Naive thymus-derived CD4-positive, alpha-beta T cell (primary cell): ENCODE results near the gene ZNF236. TPM values are rescaled to one million over a fixed set of nuclear protein-coding genes. Genes with fewer than 3 reads are reported as not detected.
"Not testable (repeated sequence)": the region's sequence is repeated elsewhere in the genome, so short reads cannot be mapped to it uniquely, and the experiment has no call there.

ENCODE experiments used
- ATAC-seq: fragments of 150-1000 bp; cut with Tn5 transposase; 2 replicates; pipeline ENCODE4 v1.10.0; 2021; ENCODE audit warnings: mild to moderate bottlenecking, moderate library complexity
- CTCF ChIA-PET: fragments of 350-600 bp; sonication (Branson Sonifier 250); formaldehyde crosslinking; loops from one replicate; lab custom pipeline; 2021; ENCODE audit warnings: antibody characterized with exemption; lab: Charles Lee
- POLR2A ChIA-PET: fragments of 350-600 bp; sonication (Branson Sonifier 250); formaldehyde crosslinking; loops from one replicate; lab custom pipeline; 2021; ENCODE audit warnings: antibody characterized with exemption, inconsistent platforms; lab: Charles Lee
- DNase-seq, 9 donors: peaks; one replicate each; pipeline versions ENCODE4 v3.0.0 to v3.0.0-alpha.2; 2020 to 2022; ENCODE audit warnings: mixed read lengths in 1 of 9
- H3K27ac ChIP-seq: one replicate; pipeline ENCODE4 v1.7.0; 2013; ENCODE audit warnings: mild to moderate bottlenecking, low read depth, low read length, moderate library complexity
- H3K27me3 ChIP-seq, 2 donors: one replicate each; pipeline ENCODE4 v1.7.0; 2013; ENCODE audit warnings: low read length in 2 of 2, mild to moderate bottlenecking in 2 of 2, moderate library complexity in 2 of 2; ENCODE audit not compliant: control insufficient read depth in 2 of 2, insufficient read depth in 2 of 2
- H3K36me3 ChIP-seq, 3 experiments: 1 replicate in 2 of 3; 2 replicates in 1 of 3; pipeline ENCODE4 v1.7.0; 2013; ENCODE audit warnings: low read length in 3 of 3, mild to moderate bottlenecking in 3 of 3, moderate library complexity in 1 of 3; ENCODE audit not compliant: insufficient read depth in 3 of 3, control insufficient read depth in 2 of 3
- H3K4me1 ChIP-seq, 2 donors: one replicate each; pipeline ENCODE4 v1.7.0; 2013; ENCODE audit warnings: low read length in 2 of 2, mild to moderate bottlenecking in 2 of 2, moderate library complexity in 1 of 2; ENCODE audit not compliant: control insufficient read depth in 2 of 2, insufficient read depth in 2 of 2
- H3K4me3 ChIP-seq: 2 replicates; pipeline ENCODE4 v1.7.0; 2013; ENCODE audit warnings: mild to moderate bottlenecking, low read length
- H3K9me3 ChIP-seq, 3 experiments: 1 replicate in 2 of 3; 2 replicates in 1 of 3; pipeline ENCODE4 v1.7.0; 2013; ENCODE audit warnings: low read length in 3 of 3; ENCODE audit not compliant: control insufficient read depth in 2 of 3
- H3K27ac Mint-ChIP-seq, 9 donors: one replicate each; pipeline ENCODE4 v1.8.0; 2020 to 2022; ENCODE audit warnings: mixed read lengths in 9 of 9, mild to moderate bottlenecking in 8 of 9, moderate library complexity in 5 of 9, inconsistent platforms in 2 of 9
- H3K27me3 Mint-ChIP-seq, 5 donors: one replicate each; pipeline ENCODE4 v1.8.0; 2021 to 2022; ENCODE audit warnings: mixed read lengths in 5 of 5, mild to moderate bottlenecking in 1 of 5
- H3K36me3 Mint-ChIP-seq, 5 donors: one replicate each; pipeline ENCODE4 v1.8.0; 2020 to 2022; ENCODE audit warnings: mixed read lengths in 5 of 5, mild to moderate bottlenecking in 3 of 5, inconsistent platforms in 1 of 5
- H3K4me1 Mint-ChIP-seq, 7 donors: one replicate each; pipeline ENCODE4 v1.8.0; 2020 to 2022; ENCODE audit warnings: mixed read lengths in 7 of 7, mild to moderate bottlenecking in 3 of 7, inconsistent platforms in 1 of 7
- H3K4me3 Mint-ChIP-seq, 10 donors: one replicate each; pipeline ENCODE4 v1.8.0; 2020 to 2022; ENCODE audit warnings: mild to moderate bottlenecking in 10 of 10, mixed read lengths in 10 of 10, moderate library complexity in 6 of 10, inconsistent platforms in 2 of 10
- H3K9me3 Mint-ChIP-seq, 11 donors: one replicate each; pipeline ENCODE4 v1.8.0; 2020 to 2022; ENCODE audit warnings: mixed read lengths in 11 of 11, mild to moderate bottlenecking in 4 of 11, inconsistent platforms in 1 of 11, moderate library complexity in 1 of 11
- intact Hi-C, 2 donors: fragments of 100-400 bp; cut with micrococcal nuclease; formaldehyde crosslinking; loops; one replicate each; pipeline ENCODE4 v1.15.1; 2023
- polyA plus RNA-seq, 2 donors: library from polyadenylated mRNA; unstranded; fragments of 300-500 nt; fragmentation: Illumina TruSeq; gene quantifications; one replicate each; pipeline ENCODE4 v1.2.3, GENCODE V29; 2021
- total RNA-seq, 6 experiments: library from RNA in 5 of 6; stranded (reverse) in 5 of 6; gene quantifications; 1 replicate in 5 of 6; 2 replicates in 1 of 6; pipeline ENCODE4 v1.2.3 and lab custom pipeline; 2021 to 2026

Gene ZNF236
- total and polyA plus RNA-seq, 7 experiments from 2014 or later = 5.7 to 34.5 (median 28.6) TPM

DNA sequence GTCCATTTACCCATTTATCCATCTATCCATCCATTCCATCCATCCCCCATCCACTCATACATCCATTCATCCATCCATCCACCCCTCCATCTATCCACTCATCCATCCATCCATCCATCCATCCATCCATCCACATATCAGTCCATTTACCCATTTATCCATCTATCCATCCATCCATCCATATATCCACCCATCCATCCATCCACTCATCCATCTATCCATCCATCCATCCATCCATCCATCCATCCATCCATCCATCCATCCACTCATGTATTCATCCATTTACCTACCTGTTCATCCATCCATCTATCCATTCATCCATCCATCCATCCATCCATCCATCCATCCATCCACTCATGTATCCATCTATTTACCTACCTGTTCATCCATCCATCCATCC, 196.3 kb downstream of the ZNF236 start:
- H3K27ac ChIP-seq, H3K27me3 ChIP-seq, H3K9me3 ChIP-seq, DNase-seq, ATAC-seq, intact Hi-C loops, H3K27me3 Mint-ChIP-seq, CTCF ChIA-PET, H3K4me1 ChIP-seq, POLR2A ChIA-PET, H3K9me3 Mint-ChIP-seq, H3K4me3 ChIP-seq: not testable (repeated sequence)
- H3K36me3 ChIP-seq = peaks cover 0 to 53% (median 0%) of the 10 kb centered on the region in 3 experiments
- Mint-ChIP-seq H3K27ac (peak overlapping the region in 3 of 9 donors; percentile 27 to 65 (median 28)), H3K4me3 (peak overlapping the region in 1 of 10 donors; percentile 5), H3K4me1 (peaks cover 14 to 69% (median 28%) of the 10 kb centered on the region in 7 donors), H3K36me3 (peaks cover 9 to 40% (median 30%) of the 10 kb centered on the region in 5 donors)

- no peaks in the 10 kb centered on the region for H3K27me3 Mint-ChIP-seq
- intact Hi-C loops = no loop called here
- peaks cover 11 to 39% (median 31%) of the 10 kb centered on the region in 5 donors for H3K36me3 Mint-ChIP-seq
- no peaks in the 10 kb centered on the region for H3K4me1 ChIP-seq
- no peak overlapping the region for H3K4me3 ChIP-seq
- POLR2A ChIA-PET = no interaction called here
- peaks cover 15 to 74% (median 32%) of the 10 kb centered on the region in 7 donors for H3K4me1 Mint-ChIP-seq
- no peak overlapping the region for H3K4me3 Mint-ChIP-seq
- CTCF ChIA-PET = no interaction called here
- peaks cover 0 to 53% (median 0%) of the 10 kb centered on the region in 3 experiments for H3K36me3 ChIP-seq
- ATAC-seq = no peak
- peaks cover 0 to 8% (median 0%) of the 10 kb centered on the region in 11 donors for H3K9me3 Mint-ChIP-seq
- H3K27me3 ChIP-seq = no peaks in the 10 kb centered on the region
- peak overlapping the region in 5 of 9 donors; percentile 16 to 69 (median 54) for H3K27ac Mint-ChIP-seq
- no peak for DNase-seq
- H3K9me3 ChIP-seq = no peaks in the 10 kb centered on the region
- no peak overlapping the region for H3K27ac ChIP-seq
Observed at GRCh38 chr18:77019641-77020040, 197.3 kb downstream of the ZNF236 start.
